Muscle of back (tissue), 11 donors: ENCODE measurements around the gene SPATA20. TPM values are rescaled to one million over a fixed set of nuclear protein-coding genes. Genes with fewer than 3 reads are reported as not detected.

ENCODE experiments used
- DNase-seq, 3 donors: peaks; one replicate each; pipeline versions ENCODE4 v3.0.0 to v3.0.0-alpha.2; 2013
- polyA plus RNA-seq, 10 donors: library from polyadenylated mRNA; unstranded; fragments of 120-200 nt; gene quantifications; one replicate each; pipeline ENCODE4 v1.2.1, GENCODE V29; 2013; ENCODE audit not compliant: insufficient read length in 10 of 10

Gene SPATA20
- polyA plus RNA-seq, 10 donors = 19.6 to 35.7 (median 27.1) TPM

DNA sequence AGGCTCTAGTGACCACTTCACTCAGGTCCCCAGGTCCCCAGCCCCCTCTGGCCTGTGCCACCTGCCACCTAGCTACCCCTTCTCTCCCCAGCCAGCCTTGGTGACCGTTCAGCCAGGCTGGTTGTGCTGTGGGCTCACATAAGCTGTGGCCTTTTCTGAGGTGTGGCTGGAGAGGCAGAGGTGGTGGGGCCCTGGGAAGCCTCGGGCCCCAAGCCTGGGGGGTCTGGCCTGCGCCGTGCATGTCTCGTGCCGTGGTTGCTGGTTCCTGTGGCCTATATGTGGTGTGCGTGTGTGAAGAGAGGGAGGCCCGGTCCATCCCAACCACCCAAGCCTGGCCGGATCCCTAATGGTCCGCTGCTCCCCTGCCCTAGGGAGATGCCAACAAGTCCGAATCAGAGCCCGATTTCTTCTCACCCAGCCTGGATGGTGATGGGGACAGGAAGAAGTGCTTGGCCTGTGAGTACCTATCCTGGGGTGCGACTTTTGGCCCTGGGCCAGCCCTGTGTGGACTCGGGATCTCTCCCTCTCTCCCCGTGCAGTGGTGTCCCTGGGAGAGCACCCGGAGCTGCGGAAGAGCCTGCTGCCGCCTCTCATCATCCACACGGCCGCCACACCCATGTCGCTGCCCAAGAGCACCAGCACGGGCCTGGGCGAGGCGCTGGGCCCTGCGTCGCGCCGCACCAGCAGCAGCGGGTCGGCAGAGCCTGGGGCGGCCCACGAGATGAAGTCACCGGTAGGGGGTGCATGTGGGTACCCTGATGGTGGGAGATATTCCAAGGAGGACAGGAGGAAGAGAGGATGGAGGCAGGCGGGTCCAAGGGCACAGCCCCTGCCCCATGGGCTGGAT is 49.4 kb downstream of the SPATA20 start:
- DNase-seq = no peak

DNA sequence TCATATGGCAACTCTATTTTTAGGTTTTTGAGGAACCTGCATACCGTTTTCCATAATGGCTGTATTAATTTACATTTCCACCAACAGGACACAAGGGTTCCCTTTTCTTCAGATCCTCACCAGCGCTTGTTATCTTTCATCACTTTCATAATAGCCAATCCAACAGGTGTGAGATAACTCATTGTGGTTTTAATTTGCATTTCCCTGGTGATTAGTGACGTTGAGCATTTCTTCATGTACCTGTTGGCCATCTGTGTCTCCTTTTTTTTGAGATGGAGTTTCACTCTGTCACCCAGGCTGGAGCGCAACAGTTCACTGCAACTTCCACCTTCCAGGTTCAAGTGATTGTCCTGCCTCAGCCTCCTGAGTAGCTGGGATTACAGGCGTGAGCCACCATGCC is 51.5 kb downstream of the SPATA20 start:
- DNase-seq = no peak

DNA sequence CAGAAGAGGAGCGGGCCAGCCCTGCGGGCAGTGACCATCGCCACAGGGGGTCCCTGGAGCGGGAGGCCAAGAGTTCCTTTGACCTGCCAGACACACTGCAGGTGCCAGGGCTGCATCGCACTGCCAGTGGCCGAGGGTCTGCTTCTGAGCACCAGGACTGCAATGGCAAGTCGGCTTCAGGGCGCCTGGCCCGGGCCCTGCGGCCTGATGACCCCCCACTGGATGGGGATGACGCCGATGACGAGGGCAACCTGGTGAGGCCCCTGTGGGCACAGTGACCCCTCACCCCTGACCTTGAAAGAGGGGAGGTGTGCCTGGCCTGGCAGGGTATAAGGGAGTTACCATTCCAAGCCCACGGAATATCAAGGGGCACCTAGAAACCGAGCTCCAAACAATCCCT is 52.6 kb downstream of the SPATA20 start:
- no peak for DNase-seq

DNA sequence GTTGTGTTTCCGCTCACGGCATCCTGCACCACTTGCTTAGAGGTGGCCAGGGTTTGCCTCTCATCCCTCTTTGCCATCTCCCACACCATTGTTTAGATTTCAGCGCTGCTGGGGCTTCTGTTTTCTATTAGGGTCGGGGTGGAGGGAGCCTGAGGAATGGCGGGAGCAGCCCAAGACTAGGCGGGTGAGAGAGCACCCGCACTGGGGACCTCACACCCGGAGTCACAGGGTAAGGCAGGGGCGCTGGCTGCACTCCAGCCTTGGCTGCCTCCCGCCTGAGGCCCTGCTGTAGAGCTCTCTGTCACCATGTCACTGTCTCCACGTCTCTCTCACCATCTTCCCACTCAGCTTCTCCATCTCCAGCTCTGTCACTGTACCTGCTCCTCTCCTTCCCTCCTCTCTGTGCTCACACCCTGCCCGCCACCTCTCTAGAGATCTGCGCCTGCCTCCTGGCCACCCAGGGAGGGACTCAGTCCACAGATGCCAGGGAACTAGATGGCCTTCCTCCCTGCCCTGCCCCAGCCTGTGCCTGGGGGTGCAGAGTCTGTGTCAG is 54.9 kb downstream of the SPATA20 start:
- no peak for DNase-seq

DNA sequence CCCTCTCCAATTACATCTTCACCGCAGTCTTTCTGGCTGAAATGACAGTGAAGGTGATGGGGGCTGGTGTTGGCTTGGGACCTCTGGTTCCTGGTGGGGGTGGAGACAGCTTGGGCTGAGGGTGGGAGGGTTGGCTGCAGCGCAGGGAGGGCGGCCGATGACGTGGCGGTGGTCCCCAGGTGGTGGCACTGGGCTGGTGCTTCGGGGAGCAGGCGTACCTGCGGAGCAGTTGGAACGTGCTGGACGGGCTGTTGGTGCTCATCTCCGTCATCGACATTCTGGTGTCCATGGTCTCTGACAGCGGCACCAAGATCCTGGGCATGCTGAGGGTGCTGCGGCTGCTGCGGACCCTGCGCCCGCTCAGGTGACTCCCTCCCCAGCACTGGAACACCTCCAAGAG is 55.9 kb downstream of the SPATA20 start:
- no peak for DNase-seq

DNA sequence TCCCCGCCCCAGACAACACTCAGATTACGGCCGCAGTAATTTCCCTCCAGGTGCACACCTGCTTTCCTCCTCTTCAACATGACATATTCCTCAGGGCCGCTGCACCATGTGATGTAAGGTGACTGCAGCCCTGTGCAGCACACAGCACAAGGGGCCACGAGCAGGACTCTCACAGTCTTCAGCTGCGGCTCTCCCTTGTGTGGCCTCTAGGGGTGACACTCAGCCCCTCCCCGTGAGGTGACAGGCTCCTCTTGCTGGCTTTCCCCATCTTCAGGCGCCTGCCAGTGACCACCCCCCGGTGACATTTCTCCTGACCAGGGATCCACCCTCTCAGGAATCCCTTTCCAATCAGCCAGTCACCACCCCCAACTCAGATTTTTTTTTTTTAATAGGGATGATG is 56.4 kb downstream of the SPATA20 start:
- DNase-seq = no peak

DNA sequence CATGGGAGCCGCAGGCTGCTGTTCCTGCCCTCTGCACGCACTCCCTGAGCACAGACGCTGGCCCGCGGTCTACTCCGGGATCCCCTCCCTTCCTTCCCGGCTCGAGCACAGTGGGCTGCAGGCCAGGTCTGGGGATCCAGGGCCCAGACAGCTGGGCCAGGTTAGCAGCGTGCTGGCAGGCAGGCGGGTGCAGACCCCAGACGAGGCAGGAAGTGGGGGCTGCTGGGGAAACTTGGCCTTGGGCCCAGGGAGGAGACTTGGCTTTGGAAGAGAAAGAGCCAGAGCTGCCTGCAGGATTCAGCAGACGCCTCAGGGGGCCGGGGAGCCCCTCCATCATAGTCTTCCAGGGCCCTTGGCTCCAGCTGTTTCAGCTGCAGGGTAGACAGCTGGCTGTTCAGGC is 57.5 kb downstream of the SPATA20 start:
- peak; percentile 74 to 97 (median 95) for DNase-seq

DNA sequence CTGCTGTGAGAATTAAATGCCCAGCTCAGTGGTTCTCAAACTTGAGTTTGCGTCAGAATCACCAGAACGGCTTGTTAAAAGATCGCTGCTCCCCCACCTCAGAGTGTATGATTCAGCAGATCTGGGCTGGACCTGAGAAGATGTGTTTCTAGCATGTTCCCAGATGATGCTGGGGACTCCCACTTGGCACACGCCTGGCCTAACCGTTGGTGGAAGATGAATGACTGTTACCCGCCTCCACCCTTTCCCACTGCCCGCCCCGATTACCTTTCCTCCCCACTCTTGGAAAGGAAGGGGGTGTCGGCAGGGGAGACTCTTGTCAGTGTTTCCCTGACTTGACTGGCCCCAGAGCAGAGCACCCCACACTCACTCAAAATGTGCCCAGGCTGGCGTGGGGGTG is 58.5 kb downstream of the SPATA20 start:
- DNase-seq = no peak

Other genes with a start within 250 kb of the SPATA20 start
- gene XYLT2, start 201.0 kb upstream of the SPATA20 start, polyA plus RNA-seq = 10 to 100 TPM; 17.1 to 21.4 (median 19.4) TPM
- 10 to 100 TPM; 47.2 to 61.7 (median 54.9) TPM for gene MRPL27, start 174.0 kb upstream of the SPATA20 start, polyA plus RNA-seq
- 1 to 10 TPM; 3.9 to 6.7 (median 5.3) TPM for gene EME1, start 173.9 kb upstream of the SPATA20 start, polyA plus RNA-seq
- gene LRRC59, start 149.7 kb upstream of the SPATA20 start, polyA plus RNA-seq = 10 to 100 TPM; 48.6 to 77.5 (median 53.2) TPM
- gene ACSF2, start 121.0 kb upstream of the SPATA20 start, polyA plus RNA-seq = 10 to 100 TPM; 42.8 to 77.0 (median 58.3) TPM
- 1 to 10 TPM; 2.1 to 9.2 (median 5.1) TPM for gene CHAD, start 78.3 kb upstream of the SPATA20 start, polyA plus RNA-seq
- gene RSAD1, start 68.3 kb upstream of the SPATA20 start, polyA plus RNA-seq = 10 to 100 TPM; 28.9 to 41.9 (median 32.7) TPM
- gene MYCBPAP, start 38.7 kb upstream of the SPATA20 start, polyA plus RNA-seq = 1 to 10 TPM in 5 of 10 donors, under 1 TPM in 5; 0.44 to 1.2 (median 0.97) TPM
- gene EPN3, start 14.4 kb upstream of the SPATA20 start, polyA plus RNA-seq = 1 to 10 TPM in 6 of 10 donors, under 1 TPM in 4; 0.81 to 3.5 (median 1.3) TPM
- 10 to 100 TPM in 2 of 10 donors, 1 to 10 TPM in 8; 6.4 to 15.2 (median 7.7) TPM for gene CACNA1G, start 13.5 kb downstream of the SPATA20 start, polyA plus RNA-seq
- 1 to 10 TPM in 1 of 10 donors, under 1 TPM in 9; 0.12 to 1.7 (median 0.67) TPM for gene ABCC3, start 87.7 kb downstream of the SPATA20 start, polyA plus RNA-seq
- 10 to 100 TPM; 32.0 to 49.2 (median 44.0) TPM for gene ANKRD40, start 160.7 kb downstream of the SPATA20 start, polyA plus RNA-seq
- 100 to 1,000 TPM; 189 to 453 (median 294) TPM for gene LUC7L3, start 172.4 kb downstream of the SPATA20 start, polyA plus RNA-seq
- under 1 TPM in 5 of 10 donors, not detected in 5; 0.18 to 0.36 (median 0.25) TPM for gene ANKRD40CL, start 220.3 kb downstream of the SPATA20 start, polyA plus RNA-seq